PC-9 (cell line): ENCODE results near the gene C5orf15.

Source experiments
- CTCF ChIP-seq: fragments of 200-600 bp; sonication (generic); conservative IDR thresholded peaks from 2 replicates; pipeline ENCODE4 v1.6.1; 2017; ENCODE audit warnings: mixed run types, antibody characterized with exemption, mild to moderate bottlenecking, moderate library complexity
- EZH2 ChIP-seq: fragments of 200-600 bp; sonication (generic); IDR thresholded peaks from 2 replicates; pipeline ENCODE4 v1.8.0; 2017; ENCODE audit warnings: antibody characterized with exemption, low read depth

GRCh38 chr5:133967698-133968203 lies 674 bp downstream of the C5orf15 start:
- TF ChIP-seq CTCF = no peak
- TF ChIP-seq EZH2 = no peak
